ENCODE results near the gene ABCA7.

The ABCA7 gene, protein sequence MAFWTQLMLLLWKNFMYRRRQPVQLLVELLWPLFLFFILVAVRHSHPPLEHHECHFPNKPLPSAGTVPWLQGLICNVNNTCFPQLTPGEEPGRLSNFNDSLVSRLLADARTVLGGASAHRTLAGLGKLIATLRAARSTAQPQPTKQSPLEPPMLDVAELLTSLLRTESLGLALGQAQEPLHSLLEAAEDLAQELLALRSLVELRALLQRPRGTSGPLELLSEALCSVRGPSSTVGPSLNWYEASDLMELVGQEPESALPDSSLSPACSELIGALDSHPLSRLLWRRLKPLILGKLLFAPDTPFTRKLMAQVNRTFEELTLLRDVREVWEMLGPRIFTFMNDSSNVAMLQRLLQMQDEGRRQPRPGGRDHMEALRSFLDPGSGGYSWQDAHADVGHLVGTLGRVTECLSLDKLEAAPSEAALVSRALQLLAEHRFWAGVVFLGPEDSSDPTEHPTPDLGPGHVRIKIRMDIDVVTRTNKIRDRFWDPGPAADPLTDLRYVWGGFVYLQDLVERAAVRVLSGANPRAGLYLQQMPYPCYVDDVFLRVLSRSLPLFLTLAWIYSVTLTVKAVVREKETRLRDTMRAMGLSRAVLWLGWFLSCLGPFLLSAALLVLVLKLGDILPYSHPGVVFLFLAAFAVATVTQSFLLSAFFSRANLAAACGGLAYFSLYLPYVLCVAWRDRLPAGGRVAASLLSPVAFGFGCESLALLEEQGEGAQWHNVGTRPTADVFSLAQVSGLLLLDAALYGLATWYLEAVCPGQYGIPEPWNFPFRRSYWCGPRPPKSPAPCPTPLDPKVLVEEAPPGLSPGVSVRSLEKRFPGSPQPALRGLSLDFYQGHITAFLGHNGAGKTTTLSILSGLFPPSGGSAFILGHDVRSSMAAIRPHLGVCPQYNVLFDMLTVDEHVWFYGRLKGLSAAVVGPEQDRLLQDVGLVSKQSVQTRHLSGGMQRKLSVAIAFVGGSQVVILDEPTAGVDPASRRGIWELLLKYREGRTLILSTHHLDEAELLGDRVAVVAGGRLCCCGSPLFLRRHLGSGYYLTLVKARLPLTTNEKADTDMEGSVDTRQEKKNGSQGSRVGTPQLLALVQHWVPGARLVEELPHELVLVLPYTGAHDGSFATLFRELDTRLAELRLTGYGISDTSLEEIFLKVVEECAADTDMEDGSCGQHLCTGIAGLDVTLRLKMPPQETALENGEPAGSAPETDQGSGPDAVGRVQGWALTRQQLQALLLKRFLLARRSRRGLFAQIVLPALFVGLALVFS (N-terminal part only)

GRCh38 chr19:1039646-1040475 lies at the start of gene ABCA7:
ABCA7 (plus strand) TSS chr19:1040107; CDS start chr19:1041362, 1,255 bp downstream.
- peak; percentile 99 for DNase-seq

DNA sequence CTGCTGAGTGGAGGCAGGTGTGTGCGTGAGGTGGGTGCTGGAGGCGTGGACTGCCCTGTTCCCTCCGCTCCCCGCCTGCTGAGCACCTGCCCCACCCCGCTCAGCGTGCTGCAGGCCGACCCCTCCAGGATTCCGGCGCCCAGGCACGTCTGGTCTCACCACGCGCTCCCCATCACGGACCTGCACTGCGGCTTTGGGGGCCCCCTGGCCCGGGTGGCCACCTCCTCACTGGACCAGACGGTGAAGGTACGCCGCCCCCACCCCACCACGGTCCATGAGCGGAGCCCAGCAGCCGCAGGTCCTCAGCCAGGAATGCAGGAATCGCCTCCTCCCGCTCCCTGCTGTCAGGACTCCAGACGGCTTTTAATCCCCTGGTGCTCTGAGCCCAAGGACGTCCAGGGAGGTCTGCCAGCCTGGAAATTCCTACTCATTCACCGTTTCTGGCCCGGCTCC lies 49.8 kb upstream of the ABCA7 start:
- no peak for DNase-seq

DNA sequence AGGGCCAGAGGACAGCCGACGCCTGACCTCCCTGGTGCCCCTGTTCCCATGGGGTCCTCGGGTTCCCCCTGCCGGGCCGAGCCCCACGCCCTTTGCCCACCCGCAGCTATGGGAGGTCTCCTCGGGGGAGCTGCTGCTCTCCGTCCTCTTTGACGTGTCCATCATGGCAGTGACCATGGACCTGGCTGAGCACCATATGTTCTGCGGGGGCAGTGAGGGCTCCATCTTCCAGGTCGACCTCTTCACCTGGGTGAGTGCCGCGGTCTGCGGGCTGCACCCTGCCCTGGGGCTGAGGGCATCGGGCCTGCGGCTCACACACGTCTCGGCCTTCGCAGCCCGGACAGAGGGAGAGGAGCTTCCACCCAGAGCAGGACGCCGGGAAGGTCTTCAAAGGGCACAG lies 49.2 kb upstream of the ABCA7 start:
- DNase-seq = no peak

- peak; percentile 19 for DNase-seq
Observed at GRCh38 chr19:991174-991931, 48.6 kb upstream of the ABCA7 start.

DNA sequence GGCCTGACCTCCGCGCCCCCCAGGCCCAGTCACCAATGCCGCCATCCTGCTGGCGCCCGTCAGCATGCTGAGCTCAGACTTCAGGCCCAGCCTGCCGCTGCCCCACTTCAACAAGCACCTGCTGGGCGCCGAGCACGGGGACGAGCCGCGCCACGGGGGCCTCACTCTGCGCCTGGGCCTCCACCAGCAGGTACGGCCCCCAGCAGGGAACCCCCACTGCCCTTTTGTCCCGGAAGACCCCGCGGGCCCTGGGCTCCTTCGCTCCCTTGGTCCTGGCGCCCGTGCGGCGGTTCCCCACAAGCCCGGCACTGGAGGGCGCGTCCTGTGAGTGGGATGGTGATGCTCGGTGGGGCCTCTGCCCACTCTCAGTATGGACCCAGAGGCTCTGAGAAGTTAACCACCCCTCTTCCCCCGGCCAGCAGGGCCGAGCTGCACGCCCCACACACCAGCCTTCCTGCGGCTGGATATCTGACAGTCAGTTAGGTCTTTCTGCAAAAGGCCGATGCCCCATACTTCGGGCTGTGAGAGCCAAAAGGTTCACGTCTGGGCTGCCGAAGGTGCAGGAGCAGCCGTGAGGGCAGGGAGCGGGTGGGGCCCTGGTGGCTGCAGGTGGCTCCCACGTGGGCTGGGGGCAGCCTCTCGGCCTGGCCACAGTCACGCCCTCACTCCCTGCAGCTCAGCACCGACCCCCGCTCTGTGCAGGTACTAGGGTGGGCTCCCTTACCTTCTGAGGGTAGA lies 47.8 kb upstream of the ABCA7 start:
- no peak for DNase-seq

- DNase-seq = no peak
Observed at GRCh38 chr19:992670-993055, 47.2 kb upstream of the ABCA7 start.

GRCh38 chr19:993361-993830 lies 46.5 kb upstream of the ABCA7 start:
- DNase-seq = no peak

DNA sequence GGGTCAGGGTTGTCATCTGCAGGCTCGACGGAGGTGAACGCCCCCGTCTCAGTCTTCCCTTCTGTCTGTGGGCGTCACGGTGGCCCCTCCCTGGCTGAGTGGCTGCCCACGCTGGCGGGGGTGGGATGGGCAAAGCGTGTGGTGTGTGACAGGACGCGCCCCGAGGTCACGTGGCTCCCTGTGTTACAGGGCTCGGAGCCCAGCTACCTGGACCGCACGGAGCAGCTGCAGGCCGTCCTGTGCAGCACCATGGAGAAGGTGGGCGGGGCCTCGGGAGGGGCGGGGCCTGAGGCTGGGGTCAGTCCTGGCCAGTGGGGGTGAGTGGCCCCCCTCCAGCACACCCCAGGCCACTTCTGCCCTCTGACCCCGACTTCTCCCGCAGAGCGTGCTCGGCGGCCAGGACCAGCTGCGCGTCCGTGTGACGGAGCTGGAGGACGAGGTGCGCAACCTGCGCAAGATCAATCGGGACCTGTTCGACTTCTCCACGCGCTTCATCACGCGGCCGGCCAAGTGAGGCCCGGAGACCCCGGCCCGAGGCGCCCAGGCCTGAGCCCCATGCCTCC lies 46.0 kb upstream of the ABCA7 start:
- DNase-seq = no peak

GRCh38 chr19:994516-994915 lies 45.4 kb upstream of the ABCA7 start:
- DNase-seq = no peak

DNA sequence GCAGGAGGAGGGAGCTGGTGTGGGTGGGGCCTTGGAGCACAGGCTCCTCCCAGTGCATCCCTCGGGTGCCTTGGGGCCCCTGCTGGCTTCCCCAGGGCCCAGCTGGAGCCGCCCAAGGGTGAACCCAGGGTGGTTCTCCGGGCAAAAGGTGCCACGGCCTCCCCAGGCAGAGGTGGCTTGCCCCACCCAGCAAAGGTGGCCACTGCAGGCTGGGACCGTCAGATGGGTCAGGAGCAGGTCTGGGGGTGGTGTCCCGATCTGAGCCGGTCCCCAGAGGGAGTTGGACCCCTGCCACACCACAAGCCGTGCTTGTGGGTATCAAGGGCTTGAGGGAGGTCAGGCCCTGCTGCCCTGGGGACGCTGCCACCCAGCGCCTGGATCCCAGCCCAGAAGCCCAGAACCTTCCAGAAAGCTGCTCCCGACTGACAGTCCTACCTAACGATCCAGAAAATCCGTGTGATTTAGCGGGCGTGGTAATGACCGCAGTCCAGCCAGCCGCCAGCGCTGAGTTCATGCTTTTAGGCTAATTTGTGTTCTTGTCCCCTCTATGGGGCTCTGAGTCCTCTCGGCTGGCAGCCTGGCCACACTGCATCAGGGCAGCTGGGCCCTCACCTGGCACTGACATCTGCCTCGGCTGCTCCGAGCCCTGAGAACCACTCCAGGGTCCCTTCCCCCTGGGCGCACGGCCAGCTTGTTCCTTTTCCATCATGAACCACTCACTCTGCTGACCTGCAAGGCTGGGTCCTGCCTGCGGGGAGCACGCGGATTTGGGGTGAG lies 44.7 kb upstream of the ABCA7 start:
- no peak for DNase-seq

- DNase-seq = peak; percentile 78
Observed at GRCh38 chr19:996051-996838, 43.7 kb upstream of the ABCA7 start.

- DNase-seq = no peak
Observed at GRCh38 chr19:998064-998463, 41.8 kb upstream of the ABCA7 start.

- DNase-seq = no peak
Observed at GRCh38 chr19:999379-999719, 40.6 kb upstream of the ABCA7 start.

- peak; percentile 74 for DNase-seq
Observed at GRCh38 chr19:1000095-1000494, 39.8 kb upstream of the ABCA7 start, which contains the start of gene GRIN3B. GRIN3B (plus strand) TSS chr19:1000419; CDS start chr19:1000438, 19 bp downstream.

- DNase-seq = no peak
Observed at GRCh38 chr19:1000591-1001537, 39.0 kb upstream of the ABCA7 start.

DNA sequence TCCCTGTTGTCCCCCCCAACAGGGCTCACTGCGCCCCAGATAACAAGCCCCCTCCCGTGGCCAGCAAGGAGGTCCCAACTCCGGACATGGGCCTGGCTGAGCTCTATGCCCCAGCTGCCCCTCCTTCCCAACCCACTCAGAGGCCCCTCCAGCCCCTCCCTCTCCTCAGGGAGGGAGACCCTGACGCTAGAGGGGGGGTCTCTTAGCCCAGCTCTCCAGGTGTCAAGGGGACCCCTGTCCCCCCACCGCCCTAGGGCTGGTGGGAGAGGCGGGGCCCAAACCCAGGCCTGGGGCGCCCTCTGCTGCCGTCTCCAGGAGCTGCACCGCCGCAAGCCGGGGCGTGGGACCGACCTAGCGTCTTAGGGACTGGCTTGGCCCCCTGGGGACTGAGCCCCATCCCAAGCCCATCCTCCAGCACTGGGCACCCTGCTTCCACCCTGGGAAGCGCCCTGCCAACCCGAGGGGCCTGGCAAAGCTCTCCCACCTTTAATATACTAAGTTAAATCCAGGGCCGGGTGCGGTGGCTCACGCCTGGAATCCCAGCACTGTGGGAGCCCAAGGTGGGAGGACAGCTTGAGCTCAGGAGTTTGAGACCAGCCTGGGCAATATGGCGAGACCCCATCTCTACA lies 38.3 kb upstream of the ABCA7 start:
- peak; percentile 80 for DNase-seq

GRCh38 chr19:1002600-1002999 lies 37.3 kb upstream of the ABCA7 start:
- no peak for DNase-seq
